ENCODE results near the gene KLHDC10. TPM values are rescaled to one million over a fixed set of nuclear protein-coding genes. Genes with fewer than 3 reads are reported as not detected.

Gene KLHDC10
- total RNA-seq, 1 experiment from 2014 or later = 14.4 TPM

DNA sequence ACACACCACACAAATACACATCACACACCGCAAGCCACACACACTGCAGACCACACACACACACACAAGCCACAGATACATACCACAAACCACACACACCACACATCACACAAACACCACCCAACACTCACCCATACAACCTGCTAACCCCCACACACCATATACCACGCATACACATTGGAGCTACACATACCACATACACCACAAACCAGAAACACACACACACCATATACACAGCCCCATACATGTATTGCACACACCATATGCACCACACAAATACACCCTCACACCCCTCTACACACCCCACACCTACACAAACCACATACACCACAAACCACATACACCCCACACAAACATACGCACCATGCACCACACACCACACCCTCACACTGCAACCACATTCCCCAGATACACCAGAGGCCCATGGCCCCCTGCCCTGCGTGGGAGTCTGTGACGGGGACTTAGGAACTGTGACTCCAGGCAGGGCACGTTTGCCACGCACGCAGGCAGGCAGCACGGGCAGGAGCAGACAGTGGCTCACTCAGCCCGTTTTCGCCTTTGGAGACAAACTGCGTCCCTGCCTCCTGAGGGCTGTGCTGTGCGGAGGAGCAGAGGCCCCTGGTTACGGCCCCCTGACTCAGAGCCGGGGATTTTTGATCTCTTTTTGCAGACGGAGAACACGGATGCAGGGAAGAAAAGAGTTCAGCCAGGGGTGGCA is 82.3 kb downstream of the KLHDC10 start (continued):
- TF ChIP-seq, protein P1, sequence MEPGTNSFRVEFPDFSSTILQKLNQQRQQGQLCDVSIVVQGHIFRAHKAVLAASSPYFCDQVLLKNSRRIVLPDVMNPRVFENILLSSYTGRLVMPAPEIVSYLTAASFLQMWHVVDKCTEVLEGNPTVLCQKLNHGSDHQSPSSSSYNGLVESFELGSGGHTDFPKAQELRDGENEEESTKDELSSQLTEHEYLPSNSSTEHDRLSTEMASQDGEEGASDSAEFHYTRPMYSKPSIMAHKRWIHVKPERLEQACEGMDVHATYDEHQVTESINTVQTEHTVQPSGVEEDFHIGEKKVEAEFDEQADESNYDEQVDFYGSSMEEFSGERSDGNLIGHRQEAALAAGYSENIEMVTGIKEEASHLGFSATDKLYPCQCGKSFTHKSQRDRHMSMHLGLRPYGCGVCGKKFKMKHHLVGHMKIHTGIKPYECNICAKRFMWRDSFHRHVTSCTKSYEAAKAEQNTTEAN (CRISPR knock-in tag; IDR thresholded peaks at IDR 0.05) = no peak
- TF ChIP-seq MXD4 (CRISPR knock-in tag; IDR thresholded peaks at IDR 0.05; ENCODE audit: borderline replicate concordance) (no peak), NFATC4 (CRISPR knock-in tag; IDR thresholded peaks at IDR 0.05) (no peak), SMAD3 (CRISPR knock-in tag; IDR thresholded peaks at IDR 0.05; ENCODE audit: borderline replicate concordance) (no peak), FOXK1 (CRISPR knock-in tag; IDR thresholded peaks at IDR 0.05) (no peak)
- TF ChIP-seq, protein P2, sequence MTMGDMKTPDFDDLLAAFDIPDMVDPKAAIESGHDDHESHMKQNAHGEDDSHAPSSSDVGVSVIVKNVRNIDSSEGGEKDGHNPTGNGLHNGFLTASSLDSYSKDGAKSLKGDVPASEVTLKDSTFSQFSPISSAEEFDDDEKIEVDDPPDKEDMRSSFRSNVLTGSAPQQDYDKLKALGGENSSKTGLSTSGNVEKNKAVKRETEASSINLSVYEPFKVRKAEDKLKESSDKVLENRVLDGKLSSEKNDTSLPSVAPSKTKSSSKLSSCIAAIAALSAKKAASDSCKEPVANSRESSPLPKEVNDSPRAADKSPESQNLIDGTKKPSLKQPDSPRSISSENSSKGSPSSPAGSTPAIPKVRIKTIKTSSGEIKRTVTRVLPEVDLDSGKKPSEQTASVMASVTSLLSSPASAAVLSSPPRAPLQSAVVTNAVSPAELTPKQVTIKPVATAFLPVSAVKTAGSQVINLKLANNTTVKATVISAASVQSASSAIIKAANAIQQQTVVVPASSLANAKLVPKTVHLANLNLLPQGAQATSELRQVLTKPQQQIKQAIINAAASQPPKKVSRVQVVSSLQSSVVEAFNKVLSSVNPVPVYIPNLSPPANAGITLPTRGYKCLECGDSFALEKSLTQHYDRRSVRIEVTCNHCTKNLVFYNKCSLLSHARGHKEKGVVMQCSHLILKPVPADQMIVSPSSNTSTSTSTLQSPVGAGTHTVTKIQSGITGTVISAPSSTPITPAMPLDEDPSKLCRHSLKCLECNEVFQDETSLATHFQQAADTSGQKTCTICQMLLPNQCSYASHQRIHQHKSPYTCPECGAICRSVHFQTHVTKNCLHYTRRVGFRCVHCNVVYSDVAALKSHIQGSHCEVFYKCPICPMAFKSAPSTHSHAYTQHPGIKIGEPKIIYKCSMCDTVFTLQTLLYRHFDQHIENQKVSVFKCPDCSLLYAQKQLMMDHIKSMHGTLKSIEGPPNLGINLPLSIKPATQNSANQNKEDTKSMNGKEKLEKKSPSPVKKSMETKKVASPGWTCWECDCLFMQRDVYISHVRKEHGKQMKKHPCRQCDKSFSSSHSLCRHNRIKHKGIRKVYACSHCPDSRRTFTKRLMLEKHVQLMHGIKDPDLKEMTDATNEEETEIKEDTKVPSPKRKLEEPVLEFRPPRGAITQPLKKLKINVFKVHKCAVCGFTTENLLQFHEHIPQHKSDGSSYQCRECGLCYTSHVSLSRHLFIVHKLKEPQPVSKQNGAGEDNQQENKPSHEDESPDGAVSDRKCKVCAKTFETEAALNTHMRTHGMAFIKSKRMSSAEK (CRISPR knock-in tag; IDR thresholded peaks at IDR 0.05; ENCODE audit: borderline replicate concordance) = no peak
- TF ChIP-seq, protein P3, sequence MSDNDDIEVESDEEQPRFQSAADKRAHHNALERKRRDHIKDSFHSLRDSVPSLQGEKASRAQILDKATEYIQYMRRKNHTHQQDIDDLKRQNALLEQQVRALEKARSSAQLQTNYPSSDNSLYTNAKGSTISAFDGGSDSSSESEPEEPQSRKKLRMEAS (CRISPR knock-in tag; IDR thresholded peaks at IDR 0.05) = no peak

DNA sequence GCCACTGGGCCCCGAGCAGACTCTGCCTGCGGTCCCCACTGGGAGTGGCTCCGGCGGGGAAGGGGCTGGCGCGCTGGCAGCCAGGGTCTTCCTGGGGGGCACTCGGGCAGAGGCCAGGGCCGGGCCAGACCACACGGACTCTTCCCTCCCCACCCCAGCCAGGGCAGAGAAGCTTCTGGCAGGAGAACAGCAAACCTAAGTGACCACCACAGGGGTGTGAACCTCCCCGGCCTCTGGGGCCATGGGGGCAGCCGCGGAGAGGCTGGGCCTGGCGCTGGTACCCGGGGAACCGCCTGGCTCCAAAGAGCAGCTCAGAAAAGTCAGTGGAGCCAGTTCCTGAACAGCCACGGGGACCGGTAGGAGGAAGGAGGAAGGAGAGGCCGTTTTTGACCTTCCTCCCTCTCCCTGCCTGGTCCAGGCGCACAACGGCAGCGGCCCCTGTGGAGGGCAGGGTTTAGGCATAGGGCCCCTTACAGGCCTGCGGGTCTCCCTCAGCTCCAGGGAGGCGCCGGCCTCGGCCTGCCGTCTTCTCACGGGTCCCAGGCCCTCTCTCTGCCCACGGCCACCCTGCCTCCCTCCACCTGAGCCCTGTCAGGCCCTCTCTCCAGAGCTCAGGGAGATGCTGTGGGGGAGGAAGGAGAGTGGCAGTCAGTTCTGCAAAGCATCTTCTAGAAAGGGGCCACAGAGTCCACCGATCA is 83.0 kb downstream of the KLHDC10 start:
- no peak overlapping the region for H3K27ac Mint-ChIP-seq
- TF ChIP-seq, protein P4, sequence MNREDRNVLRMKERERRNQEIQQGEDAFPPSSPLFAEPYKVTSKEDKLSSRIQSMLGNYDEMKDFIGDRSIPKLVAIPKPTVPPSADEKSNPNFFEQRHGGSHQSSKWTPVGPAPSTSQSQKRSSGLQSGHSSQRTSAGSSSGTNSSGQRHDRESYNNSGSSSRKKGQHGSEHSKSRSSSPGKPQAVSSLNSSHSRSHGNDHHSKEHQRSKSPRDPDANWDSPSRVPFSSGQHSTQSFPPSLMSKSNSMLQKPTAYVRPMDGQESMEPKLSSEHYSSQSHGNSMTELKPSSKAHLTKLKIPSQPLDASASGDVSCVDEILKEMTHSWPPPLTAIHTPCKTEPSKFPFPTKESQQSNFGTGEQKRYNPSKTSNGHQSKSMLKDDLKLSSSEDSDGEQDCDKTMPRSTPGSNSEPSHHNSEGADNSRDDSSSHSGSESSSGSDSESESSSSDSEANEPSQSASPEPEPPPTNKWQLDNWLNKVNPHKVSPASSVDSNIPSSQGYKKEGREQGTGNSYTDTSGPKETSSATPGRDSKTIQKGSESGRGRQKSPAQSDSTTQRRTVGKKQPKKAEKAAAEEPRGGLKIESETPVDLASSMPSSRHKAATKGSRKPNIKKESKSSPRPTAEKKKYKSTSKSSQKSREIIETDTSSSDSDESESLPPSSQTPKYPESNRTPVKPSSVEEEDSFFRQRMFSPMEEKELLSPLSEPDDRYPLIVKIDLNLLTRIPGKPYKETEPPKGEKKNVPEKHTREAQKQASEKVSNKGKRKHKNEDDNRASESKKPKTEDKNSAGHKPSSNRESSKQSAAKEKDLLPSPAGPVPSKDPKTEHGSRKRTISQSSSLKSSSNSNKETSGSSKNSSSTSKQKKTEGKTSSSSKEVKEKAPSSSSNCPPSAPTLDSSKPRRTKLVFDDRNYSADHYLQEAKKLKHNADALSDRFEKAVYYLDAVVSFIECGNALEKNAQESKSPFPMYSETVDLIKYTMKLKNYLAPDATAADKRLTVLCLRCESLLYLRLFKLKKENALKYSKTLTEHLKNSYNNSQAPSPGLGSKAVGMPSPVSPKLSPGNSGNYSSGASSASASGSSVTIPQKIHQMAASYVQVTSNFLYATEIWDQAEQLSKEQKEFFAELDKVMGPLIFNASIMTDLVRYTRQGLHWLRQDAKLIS (CRISPR knock-in tag; IDR thresholded peaks at IDR 0.05; ENCODE audit: borderline replicate concordance) = no peak
- no peak for TF ChIP-seq TEAD1 (CRISPR knock-in tag; IDR thresholded peaks at IDR 0.05)
- ATAC-seq = 0 out of 2 replicates have a peak, but pooled peaks have one; percentile 5
- 0 out of 2 replicates have a peak, but pooled peaks cover 3% of the 10 kb centered on the region for H3K9me3 Mint-ChIP-seq
- peaks cover 7% of the 10 kb centered on the region for H3K4me1 Mint-ChIP-seq
- no peaks in the 10 kb centered on the region for H3K27me3 Mint-ChIP-seq (ENCODE audit: low read depth)
- ChIA-PET CTCF (interaction anchor here (0.7 to 2.0 kb wide), 6 partner anchors 11 to 605 kb away, joined by 3 to 10 read pairs (median 4); no protein-coding TSS in a partner anchor), POLR2A (no interaction called here)
- peaks cover 12% of the 10 kb centered on the region; the same call in 1 of the 2 replicates for H3K36me3 Mint-ChIP-seq
- no peak overlapping the region for H3K4me3 Mint-ChIP-seq
- DNase-seq (ENCODE audit: low spot score) = no peak

DNA sequence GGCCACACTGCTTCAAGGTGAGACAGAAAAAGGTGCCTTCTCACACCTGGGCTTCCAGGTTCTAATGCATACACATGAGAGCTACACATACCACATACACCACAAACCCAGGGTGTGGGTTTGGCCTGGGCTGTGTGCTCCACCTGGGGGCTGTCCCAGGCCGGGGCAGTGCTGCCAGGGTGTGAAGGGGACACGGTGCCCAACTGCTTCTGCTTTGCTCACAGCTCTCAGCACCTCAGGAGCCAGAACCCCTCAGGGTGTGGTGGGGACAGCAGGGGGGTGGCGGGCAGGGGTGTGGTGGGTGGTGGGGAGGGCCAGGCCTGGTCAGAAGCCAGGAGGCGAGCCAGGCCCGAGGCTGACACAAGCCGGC is 83.8 kb downstream of the KLHDC10 start:
- POLR2A ChIA-PET = interaction anchor here (1.1 kb wide), 1 partner anchor 72 kb away, joined by 3 read pairs; no protein-coding TSS in a partner anchor
- H3K4me1 Mint-ChIP-seq = peaks cover 7% of the 10 kb centered on the region
- H3K27me3 Mint-ChIP-seq (ENCODE audit: low read depth) = no peaks in the 10 kb centered on the region
- H3K36me3 Mint-ChIP-seq = peaks cover 16% of the 10 kb centered on the region
- 0 out of 2 replicates have a peak, but pooled peaks cover 3% of the 10 kb centered on the region for H3K9me3 Mint-ChIP-seq
- CTCF ChIA-PET = interaction anchor here (0.7 to 2.0 kb wide), 8 partner anchors 11 to 604 kb away, joined by 3 to 10 read pairs (median 4); no protein-coding TSS in a partner anchor
- no peak overlapping the region for H3K4me3 Mint-ChIP-seq
- DNase-seq (ENCODE audit: low spot score) (no peak), ATAC-seq (no peak)
- TF ChIP-seq, protein P5, sequence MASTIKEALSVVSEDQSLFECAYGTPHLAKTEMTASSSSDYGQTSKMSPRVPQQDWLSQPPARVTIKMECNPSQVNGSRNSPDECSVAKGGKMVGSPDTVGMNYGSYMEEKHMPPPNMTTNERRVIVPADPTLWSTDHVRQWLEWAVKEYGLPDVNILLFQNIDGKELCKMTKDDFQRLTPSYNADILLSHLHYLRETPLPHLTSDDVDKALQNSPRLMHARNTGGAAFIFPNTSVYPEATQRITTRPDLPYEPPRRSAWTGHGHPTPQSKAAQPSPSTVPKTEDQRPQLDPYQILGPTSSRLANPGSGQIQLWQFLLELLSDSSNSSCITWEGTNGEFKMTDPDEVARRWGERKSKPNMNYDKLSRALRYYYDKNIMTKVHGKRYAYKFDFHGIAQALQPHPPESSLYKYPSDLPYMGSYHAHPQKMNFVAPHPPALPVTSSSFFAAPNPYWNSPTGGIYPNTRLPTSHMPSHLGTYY (CRISPR knock-in tag; IDR thresholded peaks at IDR 0.05) = no peak
- TF ChIP-seq, protein P6, sequence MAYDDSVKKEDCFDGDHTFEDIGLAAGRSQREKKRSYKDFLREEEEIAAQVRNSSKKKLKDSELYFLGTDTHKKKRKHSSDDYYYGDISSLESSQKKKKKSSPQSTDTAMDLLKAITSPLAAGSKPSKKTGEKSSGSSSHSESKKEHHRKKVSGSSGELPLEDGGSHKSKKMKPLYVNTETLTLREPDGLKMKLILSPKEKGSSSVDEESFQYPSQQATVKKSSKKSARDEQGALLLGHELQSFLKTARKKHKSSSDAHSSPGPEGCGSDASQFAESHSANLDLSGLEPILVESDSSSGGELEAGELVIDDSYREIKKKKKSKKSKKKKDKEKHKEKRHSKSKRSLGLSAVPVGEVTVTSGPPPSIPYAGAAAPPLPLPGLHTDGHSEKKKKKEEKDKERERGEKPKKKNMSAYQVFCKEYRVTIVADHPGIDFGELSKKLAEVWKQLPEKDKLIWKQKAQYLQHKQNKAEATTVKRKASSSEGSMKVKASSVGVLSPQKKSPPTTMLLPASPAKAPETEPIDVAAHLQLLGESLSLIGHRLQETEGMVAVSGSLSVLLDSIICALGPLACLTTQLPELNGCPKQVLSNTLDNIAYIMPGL (CRISPR knock-in tag; IDR thresholded peaks at IDR 0.05) = no peak
- peak overlapping the region; percentile 45; the same call in 1 of the 2 replicates for H3K27ac Mint-ChIP-seq

Measured in WTC11 (cell line).